Activated CD4-positive, alpha-beta T cell treated with anti-CD3 and anti-CD28 coated beads, Interleukin-2, amount 10 ng/mL, durations not matched to agents 7 days and 5 days (primary cell): Measurements from ENCODE around the gene SNAPIN. TPM values are rescaled to one million over a fixed set of nuclear protein-coding genes. Genes with fewer than 3 reads are reported as not detected.
A peak's percentile ranks its signal among the peaks of the same experiment; 100 is the strongest.

Experiments used
- CTCF ChIA-PET: fragments of 350-600 bp; sonication (Branson Sonifier 250); formaldehyde crosslinking; loops from one replicate; lab custom pipeline; 2021; ENCODE audit warnings: antibody characterized with exemption; lab: Charles Lee
- POLR2A ChIA-PET: fragments of 350-600 bp; sonication (Branson Sonifier 250); formaldehyde crosslinking; loops from one replicate; lab custom pipeline; 2021; ENCODE audit warnings: antibody characterized with exemption; lab: Charles Lee
- DNase-seq: peaks from one replicate; pipeline ENCODE4 v3.0.0-alpha.2; 2020
- H3K27ac Mint-ChIP-seq: one replicate; pipeline ENCODE4 v1.8.0; 2021; ENCODE audit warnings: mild to moderate bottlenecking, moderate library complexity, mixed read lengths
- H3K27me3 Mint-ChIP-seq: one replicate; pipeline ENCODE4 v1.8.0; 2021; ENCODE audit warnings: mixed read lengths
- H3K36me3 Mint-ChIP-seq: one replicate; pipeline ENCODE4 v1.8.0; 2021; ENCODE audit warnings: low read depth, mixed read lengths
- H3K4me1 Mint-ChIP-seq: one replicate; pipeline ENCODE4 v1.8.0; 2021; ENCODE audit warnings: mixed read lengths
- H3K4me3 Mint-ChIP-seq: one replicate; pipeline ENCODE4 v1.8.0; 2021; ENCODE audit warnings: mild to moderate bottlenecking, moderate library complexity, mixed read lengths
- H3K9me3 Mint-ChIP-seq: one replicate; pipeline ENCODE4 v1.8.0; 2021; ENCODE audit warnings: mixed read lengths
- total RNA-seq, 2 experiments: library from RNA; stranded (reverse); gene quantifications; one replicate each; pipeline ENCODE4 v1.2.3, GENCODE V29; 2021

The SNAPIN gene
- total RNA-seq, 2 experiments from 2014 or later: 36.1 to 39.6 TPM

- no peak overlapping the region for H3K27ac Mint-ChIP-seq
- POLR2A ChIA-PET: no interaction called here
These were observed 43.1 kb upstream of the SNAPIN start for GRCh38 chr1:153615406-153615805.

GRCh38 chr1:153616144-153616916 lies 42.2 kb upstream of the SNAPIN start, which contains the start of gene S100A14:
Gene S100A14, minus strand, starts transcription at chr1:153616325. Its CDS starts 467 bp downstream, at chr1:153615858.
- Mint-ChIP-seq H3K27me3 (no peaks in the 10 kb centered on the region), H3K4me1 (peaks cover 7% of the 10 kb centered on the region), H3K9me3 (no peaks in the 10 kb centered on the region), H3K4me3 (no peak within 1 kb of the TSS), H3K36me3 (no peaks in the 10 kb centered on the region), H3K27ac (peak within 1 kb of the TSS; percentile 55)
- no peak for DNase-seq
- ChIA-PET CTCF (interaction anchor here (1.4 to 8.0 kb wide), 7 partner anchors 11 to 96 kb away, joined by 3 to 45 read pairs (median 4); partner anchors contain the start of genes CHTOP, S100A1 and S100A13), POLR2A (interaction anchor here (0.6 kb wide), 1 partner anchor 193 kb away, joined by 3 read pairs; no protein-coding TSS in a partner anchor)

More at GRCh38 chr1:153615406-153615805, 43.1 kb upstream of the SNAPIN start:
- Mint-ChIP-seq H3K4me3 (no peak overlapping the region), H3K36me3 (no peaks in the 10 kb centered on the region), H3K27me3 (no peaks in the 10 kb centered on the region), H3K4me1 (peaks cover 7% of the 10 kb centered on the region), H3K9me3 (no peaks in the 10 kb centered on the region)
- DNase-seq: no peak
- CTCF ChIA-PET: interaction anchor here (0.6 to 8.0 kb wide), 7 partner anchors 12 to 43 kb away, joined by 3 to 45 read pairs (median 3); partner anchors contain the start of genes S100A1, S100A13 and SNAPIN

GRCh38 chr1:153616917-153617311 lies 41.6 kb upstream of the SNAPIN start:
- H3K36me3 Mint-ChIP-seq: no peaks in the 10 kb centered on the region
- ChIA-PET CTCF (interaction anchor here (1.1 to 8.0 kb wide), 9 partner anchors 11 to 106 kb away, joined by 4 to 45 read pairs (median 5); partner anchors contain the start of genes CHTOP, S100A1 and S100A13), POLR2A (interaction anchor here (0.6 kb wide), 1 partner anchor 192 kb away, joined by 3 read pairs; no protein-coding TSS in a partner anchor)
- H3K4me1 Mint-ChIP-seq: peaks cover 7% of the 10 kb centered on the region
- no peak overlapping the region for H3K27ac Mint-ChIP-seq
- H3K9me3 Mint-ChIP-seq: no peaks in the 10 kb centered on the region
- H3K27me3 Mint-ChIP-seq: no peaks in the 10 kb centered on the region
- H3K4me3 Mint-ChIP-seq: no peak overlapping the region
- DNase-seq: no peak

GRCh38 chr1:153617663-153618062 lies 40.8 kb upstream of the SNAPIN start:
- Mint-ChIP-seq H3K4me3 (no peak overlapping the region), H3K27ac (peak overlapping the region; percentile 68), H3K9me3 (no peaks in the 10 kb centered on the region), H3K27me3 (no peaks in the 10 kb centered on the region), H3K4me1 (peaks cover 7% of the 10 kb centered on the region), H3K36me3 (no peaks in the 10 kb centered on the region)
- ChIA-PET CTCF (interaction anchor here (0.6 to 8.0 kb wide), 11 partner anchors 10 to 107 kb away, joined by 3 to 45 read pairs (median 4); partner anchors contain the start of genes CHTOP, S100A1 and S100A13), POLR2A (no interaction called here)
- DNase-seq: peak; percentile 85

GRCh38 chr1:153619171-153619570 lies 39.3 kb upstream of the SNAPIN start:
- CTCF ChIA-PET: interaction anchor here (2.0 to 8.0 kb wide), 3 partner anchors 8 to 109 kb away, joined by 10 to 45 read pairs (median 13); partner anchors contain the start of genes S100A1 and S100A13
- Mint-ChIP-seq H3K4me3 (no peak overlapping the region), H3K27ac (no peak overlapping the region), H3K9me3 (no peaks in the 10 kb centered on the region), H3K27me3 (no peaks in the 10 kb centered on the region), H3K36me3 (no peaks in the 10 kb centered on the region), H3K4me1 (peaks cover 7% of the 10 kb centered on the region)
- DNase-seq: no peak
- POLR2A ChIA-PET: no interaction called here

- Mint-ChIP-seq H3K4me1 (peaks cover under 1% of the 10 kb centered on the region), H3K27ac (no peak overlapping the region), H3K36me3 (no peaks in the 10 kb centered on the region), H3K4me3 (no peak overlapping the region), H3K27me3 (no peaks in the 10 kb centered on the region), H3K9me3 (no peaks in the 10 kb centered on the region)
- CTCF ChIA-PET: interaction anchor here (0.6 to 1.0 kb wide), 3 partner anchors 11 to 88 kb away, joined by 3 to 4 read pairs (median 3); partner anchors contain the start of genes CHTOP and S100A6
- DNase-seq: no peak
- POLR2A ChIA-PET: no interaction called here
These were observed 35.4 kb upstream of the SNAPIN start for GRCh38 chr1:153623101-153623500.

- Mint-ChIP-seq H3K36me3 (no peaks in the 10 kb centered on the region), H3K4me1 (no peaks in the 10 kb centered on the region), H3K27ac (no peak overlapping the region), H3K27me3 (no peaks in the 10 kb centered on the region), H3K9me3 (no peaks in the 10 kb centered on the region), H3K4me3 (no peak overlapping the region)
- POLR2A ChIA-PET: no interaction called here
- CTCF ChIA-PET: interaction anchor here (0.7 to 1.2 kb wide), 3 partner anchors 9 to 1166 kb away, joined by 3 to 6 read pairs (median 4); partner anchors contain the start of gene CHTOP
- no peak for DNase-seq
These were observed 33.4 kb upstream of the SNAPIN start for GRCh38 chr1:153624965-153625611.

- H3K9me3 Mint-ChIP-seq: no peaks in the 10 kb centered on the region
- no peak overlapping the region for H3K4me3 Mint-ChIP-seq
- no peak overlapping the region for H3K27ac Mint-ChIP-seq
- CTCF ChIA-PET: interaction anchor here (0.8 to 3.6 kb wide), 4 partner anchors 11 to 58 kb away, joined by 3 to 45 read pairs (median 4); partner anchors contain the start of genes S100A14 and S100A16
- POLR2A ChIA-PET: no interaction called here
- H3K27me3 Mint-ChIP-seq: no peaks in the 10 kb centered on the region
- H3K4me1 Mint-ChIP-seq: peaks cover 3% of the 10 kb centered on the region
- no peaks in the 10 kb centered on the region for H3K36me3 Mint-ChIP-seq
- no peak for DNase-seq
These were observed 32.0 kb upstream of the SNAPIN start for GRCh38 chr1:153626477-153626903.

GRCh38 chr1:153626904-153627714 lies 31.4 kb upstream of the SNAPIN start, which contains the start of gene S100A13:
Gene S100A13, minus strand, starts transcription at chr1:153627505. Its CDS starts 1,033 bp downstream, at chr1:153626472.
- ChIA-PET POLR2A (no interaction called here), CTCF (interaction anchor here (0.6 to 3.6 kb wide), 13 partner anchors 11 to 132 kb away, joined by 3 to 45 read pairs (median 3); partner anchors contain the start of genes S100A14, S100A16 and S100A6)
- Mint-ChIP-seq H3K4me3 (no peak within 1 kb of the TSS), H3K36me3 (peaks cover 2% of the 10 kb centered on the region), H3K4me1 (peaks cover 7% of the 10 kb centered on the region), H3K27ac (no peak within 1 kb of the TSS), H3K27me3 (no peaks in the 10 kb centered on the region), H3K9me3 (no peaks in the 10 kb centered on the region)
- no peak for DNase-seq

GRCh38 chr1:153627715-153628626 lies 30.5 kb upstream of the SNAPIN start, which contains the start of gene S100A1:
Gene S100A1, plus strand, starts transcription at chr1:153628434. Its CDS starts 2,088 bp downstream, at chr1:153630522.
- Mint-ChIP-seq H3K9me3 (no peaks in the 10 kb centered on the region), H3K27me3 (no peaks in the 10 kb centered on the region), H3K27ac (no peak within 1 kb of the TSS), H3K4me1 (peaks cover 13% of the 10 kb centered on the region), H3K36me3 (peaks cover 2% of the 10 kb centered on the region), H3K4me3 (no peak within 1 kb of the TSS)
- ChIA-PET POLR2A (interaction anchor here (0.6 kb wide), 1 partner anchor 74 kb away, joined by 3 read pairs; no protein-coding TSS in a partner anchor), CTCF (interaction anchor here (0.8 to 3.6 kb wide), 12 partner anchors 10 to 131 kb away, joined by 3 to 45 read pairs (median 4); partner anchors contain the start of genes S100A14, S100A16 and S100A6)
- DNase-seq: no peak
